GM21786 (cell line): ENCODE measurements around the gene NBPF3.

Source experiments
- ATAC-seq: cut with Tn5 transposase; IDR thresholded peaks from one replicate; pipeline ENCODE4 v1.9.1; 2021; ENCODE audit not compliant: unreplicated experiment

Gene NBPF3

GRCh38 chr1:21491488-21492355 is 51.8 kb downstream of the NBPF3 start:
- ATAC-seq = no peak

GRCh38 chr1:21492356-21492625 is 52.4 kb downstream of the NBPF3 start:
- no peak for ATAC-seq

GRCh38 chr1:21494196-21494595 is 54.3 kb downstream of the NBPF3 start:
- no peak for ATAC-seq

GRCh38 chr1:21495225-21495820 is 55.4 kb downstream of the NBPF3 start:
- ATAC-seq = no peak

- ATAC-seq = no peak
Measured at GRCh38 chr1:21496063-21496462, 56.1 kb downstream of the NBPF3 start.

- ATAC-seq = no peak
Measured at GRCh38 chr1:21496886-21497285, 56.9 kb downstream of the NBPF3 start.

- ATAC-seq = no peak
Measured at GRCh38 chr1:21497466-21498061, 57.6 kb downstream of the NBPF3 start.

GRCh38 chr1:21499283-21499950 is 59.5 kb downstream of the NBPF3 start:
- ATAC-seq = no peak

GRCh38 chr1:21503706-21504377 is 63.9 kb downstream of the NBPF3 start:
- no peak for ATAC-seq

- no peak for ATAC-seq
Measured at GRCh38 chr1:21506804-21507203, 66.9 kb downstream of the NBPF3 start.

- no peak for ATAC-seq
Measured at GRCh38 chr1:21507511-21508270, 67.8 kb downstream of the NBPF3 start.

GRCh38 chr1:21508580-21509350 is 68.8 kb downstream of the NBPF3 start:
- no peak for ATAC-seq

- no peak for ATAC-seq
Measured at GRCh38 chr1:21509351-21510112, 69.6 kb downstream of the NBPF3 start, which contains the start of gene ALPL. TSS of gene ALPL (plus strand) at chr1:21509423. CDS start at chr1:21554082, 44,659 bp downstream.

GRCh38 chr1:21510113-21510493 is 70.2 kb downstream of the NBPF3 start:
- no peak for ATAC-seq

- ATAC-seq = no peak
Measured at GRCh38 chr1:21510885-21511578, 71.1 kb downstream of the NBPF3 start.

- no peak for ATAC-seq
Measured at GRCh38 chr1:21511579-21512522, 71.9 kb downstream of the NBPF3 start.

- ATAC-seq = peak; percentile 85
Measured at GRCh38 chr1:21514245-21514644, 74.3 kb downstream of the NBPF3 start.
